Activated T-helper 17 cell treated with anti-CD3 and anti-CD28 coated beads, Interleukin-2, amount 50 U/mL, for 72 hours (primary cell): ENCODE results near the gene YIPF1. TPM values are rescaled to one million over a fixed set of nuclear protein-coding genes. Genes with fewer than 3 reads are reported as not detected.
"Not testable (repeated sequence)": the region's sequence is repeated elsewhere in the genome, so short reads cannot be mapped to it uniquely, and the experiment has no call there.

ENCODE experiments used
- ATAC-seq: fragments of 150-1000 bp; cut with Tn5 transposase; replicated peaks from 2 replicates; pipeline ENCODE4 v1.10.0; 2021; ENCODE audit warnings: mild to moderate bottlenecking, moderate library complexity
- H3K27ac Mint-ChIP-seq: one replicate; pipeline ENCODE4 v1.8.0; 2022; ENCODE audit warnings: mixed read lengths
- H3K27me3 Mint-ChIP-seq: one replicate; pipeline ENCODE4 v1.8.0; 2022; ENCODE audit warnings: mixed read lengths
- H3K36me3 Mint-ChIP-seq: one replicate; pipeline ENCODE4 v1.8.0; 2022; ENCODE audit warnings: low read depth, mild to moderate bottlenecking, mixed read lengths
- H3K4me1 Mint-ChIP-seq: one replicate; pipeline ENCODE4 v1.8.0; 2022; ENCODE audit warnings: mixed read lengths
- H3K4me3 Mint-ChIP-seq: one replicate; pipeline ENCODE4 v1.8.0; 2022; ENCODE audit warnings: mild to moderate bottlenecking, mixed read lengths
- H3K9me3 Mint-ChIP-seq: one replicate; pipeline ENCODE4 v1.8.0; 2022; ENCODE audit warnings: mixed read lengths
- total RNA-seq, 2 donors: library from RNA; stranded (reverse); gene quantifications; one replicate each; pipeline ENCODE4 v1.2.3, GENCODE V29; 2022

The YIPF1 gene
- total RNA-seq, 2 donors from 2014 or later: 13.7 to 14.8 TPM

GRCh38 chr1:53881853-53882252 lies 7.7 kb downstream of the YIPF1 start:
- H3K9me3 Mint-ChIP-seq, H3K4me3 Mint-ChIP-seq, ATAC-seq, H3K4me1 Mint-ChIP-seq, H3K27ac Mint-ChIP-seq, H3K27me3 Mint-ChIP-seq: not testable (repeated sequence)
- H3K36me3 Mint-ChIP-seq: peaks cover 91% of the 10 kb centered on the region

GRCh38 chr1:53878492-53879105 lies 11.0 kb downstream of the YIPF1 start:
- no peak overlapping the region for H3K27ac Mint-ChIP-seq
- H3K9me3 Mint-ChIP-seq: no peaks in the 10 kb centered on the region
- no peak overlapping the region for H3K4me3 Mint-ChIP-seq
- peaks cover 84% of the 10 kb centered on the region for H3K36me3 Mint-ChIP-seq
- H3K4me1 Mint-ChIP-seq: no peaks in the 10 kb centered on the region
- H3K27me3 Mint-ChIP-seq: no peaks in the 10 kb centered on the region
- ATAC-seq: no peak

- not testable (repeated sequence) for H3K9me3 Mint-ChIP-seq, H3K27ac Mint-ChIP-seq, H3K4me1 Mint-ChIP-seq, H3K27me3 Mint-ChIP-seq, H3K4me3 Mint-ChIP-seq, ATAC-seq
- peaks cover 83% of the 10 kb centered on the region for H3K36me3 Mint-ChIP-seq
Observed at GRCh38 chr1:53875150-53875549, 14.4 kb downstream of the YIPF1 start.

GRCh38 chr1:53871773-53872484 lies 17.7 kb downstream of the YIPF1 start:
- ATAC-seq: no peak
- no peaks in the 10 kb centered on the region for H3K27me3 Mint-ChIP-seq
- H3K4me3 Mint-ChIP-seq: no peak overlapping the region
- H3K4me1 Mint-ChIP-seq: no peaks in the 10 kb centered on the region
- H3K36me3 Mint-ChIP-seq: peaks cover 82% of the 10 kb centered on the region
- H3K27ac Mint-ChIP-seq: no peak overlapping the region
- no peaks in the 10 kb centered on the region for H3K9me3 Mint-ChIP-seq

- H3K9me3 Mint-ChIP-seq: no peaks in the 10 kb centered on the region
- H3K4me3 Mint-ChIP-seq: no peak overlapping the region
- no peaks in the 10 kb centered on the region for H3K27me3 Mint-ChIP-seq
- no peak for ATAC-seq
- no peak overlapping the region for H3K27ac Mint-ChIP-seq
- H3K36me3 Mint-ChIP-seq: peaks cover 78% of the 10 kb centered on the region
- no peaks in the 10 kb centered on the region for H3K4me1 Mint-ChIP-seq
Observed at GRCh38 chr1:53871221-53871620, 18.4 kb downstream of the YIPF1 start.

GRCh38 chr1:53869454-53870117 lies 20.0 kb downstream of the YIPF1 start:
- Mint-ChIP-seq H3K27ac (no peak overlapping the region), H3K4me1 (no peaks in the 10 kb centered on the region)

GRCh38 chr1:53868565-53868964 lies 21.0 kb downstream of the YIPF1 start:
- H3K27ac Mint-ChIP-seq: peak overlapping the region; percentile 71
- no peaks in the 10 kb centered on the region for H3K9me3 Mint-ChIP-seq
- no peak overlapping the region for H3K4me3 Mint-ChIP-seq
- H3K4me1 Mint-ChIP-seq: no peaks in the 10 kb centered on the region
- no peak for ATAC-seq
- H3K36me3 Mint-ChIP-seq: peaks cover 63% of the 10 kb centered on the region
- H3K27me3 Mint-ChIP-seq: no peaks in the 10 kb centered on the region

More at GRCh38 chr1:53869454-53870117, 20.0 kb downstream of the YIPF1 start:
- peaks cover 64% of the 10 kb centered on the region for H3K36me3 Mint-ChIP-seq
- no peak overlapping the region for H3K4me3 Mint-ChIP-seq
- ATAC-seq: no peak
- no peaks in the 10 kb centered on the region for H3K9me3 Mint-ChIP-seq
- no peaks in the 10 kb centered on the region for H3K27me3 Mint-ChIP-seq

GRCh38 chr1:53862507-53862906 lies 27.1 kb downstream of the YIPF1 start:
- Mint-ChIP-seq H3K27me3 (no peaks in the 10 kb centered on the region), H3K27ac (peak overlapping the region; percentile 19), H3K36me3 (peaks cover 30% of the 10 kb centered on the region), H3K4me3 (no peak overlapping the region), H3K9me3 (no peaks in the 10 kb centered on the region), H3K4me1 (peaks cover 6% of the 10 kb centered on the region)
- ATAC-seq: no peak

GRCh38 chr1:53860967-53861411 lies 28.6 kb downstream of the YIPF1 start:
- H3K27ac Mint-ChIP-seq: peak overlapping the region; percentile 53
- H3K27me3 Mint-ChIP-seq: no peaks in the 10 kb centered on the region
- peaks cover 33% of the 10 kb centered on the region for H3K36me3 Mint-ChIP-seq
- H3K4me1 Mint-ChIP-seq: peaks cover 6% of the 10 kb centered on the region
- ATAC-seq: peak; percentile 74
- H3K4me3 Mint-ChIP-seq: no peak overlapping the region
- H3K9me3 Mint-ChIP-seq: no peaks in the 10 kb centered on the region

GRCh38 chr1:53851571-53852285 lies 37.9 kb downstream of the YIPF1 start:
- Mint-ChIP-seq H3K27ac (no peak overlapping the region), H3K9me3 (no peaks in the 10 kb centered on the region), H3K4me1 (no peaks in the 10 kb centered on the region), H3K36me3 (peaks cover 51% of the 10 kb centered on the region), H3K27me3 (no peaks in the 10 kb centered on the region), H3K4me3 (no peak overlapping the region)
- ATAC-seq: no peak

GRCh38 chr1:53850082-53850673 lies 39.4 kb downstream of the YIPF1 start:
- no peaks in the 10 kb centered on the region for H3K9me3 Mint-ChIP-seq
- no peak overlapping the region for H3K27ac Mint-ChIP-seq
- no peaks in the 10 kb centered on the region for H3K4me1 Mint-ChIP-seq
- H3K4me3 Mint-ChIP-seq: no peak overlapping the region
- no peak for ATAC-seq
- no peaks in the 10 kb centered on the region for H3K27me3 Mint-ChIP-seq
- peaks cover 38% of the 10 kb centered on the region for H3K36me3 Mint-ChIP-seq

- peaks cover 22% of the 10 kb centered on the region for H3K36me3 Mint-ChIP-seq
- H3K27ac Mint-ChIP-seq: no peak overlapping the region
- H3K9me3 Mint-ChIP-seq: no peaks in the 10 kb centered on the region
- no peak for ATAC-seq
- no peaks in the 10 kb centered on the region for H3K4me1 Mint-ChIP-seq
- no peak overlapping the region for H3K4me3 Mint-ChIP-seq
- H3K27me3 Mint-ChIP-seq: no peaks in the 10 kb centered on the region
Observed at GRCh38 chr1:53847980-53848379, 41.6 kb downstream of the YIPF1 start.

- no peak overlapping the region for H3K27ac Mint-ChIP-seq
- no peaks in the 10 kb centered on the region for H3K9me3 Mint-ChIP-seq
- ATAC-seq: no peak
- H3K27me3 Mint-ChIP-seq: no peaks in the 10 kb centered on the region
- H3K4me1 Mint-ChIP-seq: peaks cover 6% of the 10 kb centered on the region
- no peaks in the 10 kb centered on the region for H3K36me3 Mint-ChIP-seq
- H3K4me3 Mint-ChIP-seq: no peak overlapping the region
Observed at GRCh38 chr1:53842347-53842746, 47.2 kb downstream of the YIPF1 start.

GRCh38 chr1:53838654-53838974 lies 51.0 kb downstream of the YIPF1 start:
- peaks cover 26% of the 10 kb centered on the region for H3K36me3 Mint-ChIP-seq
- H3K27me3 Mint-ChIP-seq: no peaks in the 10 kb centered on the region
- H3K27ac Mint-ChIP-seq: peak overlapping the region; percentile 96
- peak overlapping the region; percentile 99 for H3K4me3 Mint-ChIP-seq
- H3K9me3 Mint-ChIP-seq: no peaks in the 10 kb centered on the region
- H3K4me1 Mint-ChIP-seq: peaks cover 19% of the 10 kb centered on the region
- ATAC-seq: no peak
